Cardiac muscle cell (in vitro differentiated cells and primary cell): ENCODE measurements around the gene LMLN. TPM values are rescaled to one million over a fixed set of nuclear protein-coding genes. Genes with fewer than 3 reads are reported as not detected.

Source experiments
- DNase-seq, 2 donors: peaks; one replicate each; pipeline versions ENCODE4 v3.0.0 to v3.0.0-alpha.2; 2010 to 2017; ENCODE audit warnings: low read depth in 1 of 2, low spot score in 1 of 2
- H3K27ac ChIP-seq: fragments of 200-600 bp; sonication (generic); 2 replicates; pipeline ENCODE4 v1.5.1; 2016
- H3K27me3 ChIP-seq: fragments of 200-600 bp; sonication (generic); 2 replicates; pipeline ENCODE4 v1.6.0; 2016; ENCODE audit warnings: control low read depth
- H3K36me3 ChIP-seq: fragments of 200-600 bp; sonication (generic); 2 replicates; pipeline ENCODE4 v1.5.1; 2016; ENCODE audit warnings: control low read depth
- H3K4me1 ChIP-seq: fragments of 200-600 bp; sonication (generic); 2 replicates; pipeline ENCODE4 v1.8.1; 2017; ENCODE audit warnings: low read depth, mild to moderate bottlenecking, mixed run types
- H3K4me3 ChIP-seq: fragments of 200-600 bp; sonication (generic); 2 replicates; pipeline ENCODE4 v1.5.1; 2016; ENCODE audit warnings: mild to moderate bottlenecking
- H3K9me3 ChIP-seq: fragments of 200-600 bp; sonication (generic); 2 replicates; pipeline ENCODE4 v1.5.1; 2017; ENCODE audit warnings: low read depth, mild to moderate bottlenecking, control low read depth
- polyA plus RNA-seq: library from polyadenylated mRNA; unstranded; fragments of >200 nt; fragmentation: Nextera tagmentation; extraction: Ambion mirVana; gene quantifications from 2 replicates; pipeline ENCODE4 v1.2.1, GENCODE V29; 2016
- total RNA-seq: library from RNA; depleted of rRNA; stranded (reverse); fragments of >200 nt; gene quantifications from 2 replicates; pipeline ENCODE4 v1.2.3, GENCODE V29; 2016
- TF ChIP-seq, protein P1 (sequence below): IDR thresholded peaks from 2 replicates; pipeline ENCODE4 v1.5.1; 2012; ENCODE audit warnings: low read depth, mild to moderate bottlenecking, low read length

The LMLN gene
- total and polyA plus RNA-seq, 2 experiments from 2014 or later = 4.9 to 7.7 TPM

DNA sequence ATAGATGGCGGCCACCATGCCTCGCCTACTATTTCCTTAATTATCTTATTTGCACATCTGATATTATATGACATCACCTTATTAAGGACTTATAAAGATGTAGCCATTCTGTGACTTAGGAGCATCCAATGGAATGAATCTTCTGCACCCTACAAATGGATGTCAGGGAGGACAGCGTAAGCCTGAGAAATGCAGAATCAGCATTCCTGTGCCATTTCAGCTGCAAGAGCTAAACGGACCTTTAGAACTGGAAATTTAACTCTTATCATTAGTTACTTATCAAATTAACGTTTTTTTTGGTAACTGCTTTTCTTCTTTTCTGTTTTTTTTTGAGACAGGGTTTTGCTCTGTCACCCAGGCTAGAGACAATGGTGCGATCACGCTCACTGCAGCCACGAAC lies 65.6 kb downstream of the LMLN start:
- H3K36me3 ChIP-seq = no peaks in the 10 kb centered on the region
- DNase-seq = no peak
- no peaks in the 10 kb centered on the region for H3K9me3 ChIP-seq
- peaks cover 6% of the 10 kb centered on the region for H3K4me1 ChIP-seq
- H3K4me3 ChIP-seq = no peak overlapping the region
- TF ChIP-seq, protein P1, sequence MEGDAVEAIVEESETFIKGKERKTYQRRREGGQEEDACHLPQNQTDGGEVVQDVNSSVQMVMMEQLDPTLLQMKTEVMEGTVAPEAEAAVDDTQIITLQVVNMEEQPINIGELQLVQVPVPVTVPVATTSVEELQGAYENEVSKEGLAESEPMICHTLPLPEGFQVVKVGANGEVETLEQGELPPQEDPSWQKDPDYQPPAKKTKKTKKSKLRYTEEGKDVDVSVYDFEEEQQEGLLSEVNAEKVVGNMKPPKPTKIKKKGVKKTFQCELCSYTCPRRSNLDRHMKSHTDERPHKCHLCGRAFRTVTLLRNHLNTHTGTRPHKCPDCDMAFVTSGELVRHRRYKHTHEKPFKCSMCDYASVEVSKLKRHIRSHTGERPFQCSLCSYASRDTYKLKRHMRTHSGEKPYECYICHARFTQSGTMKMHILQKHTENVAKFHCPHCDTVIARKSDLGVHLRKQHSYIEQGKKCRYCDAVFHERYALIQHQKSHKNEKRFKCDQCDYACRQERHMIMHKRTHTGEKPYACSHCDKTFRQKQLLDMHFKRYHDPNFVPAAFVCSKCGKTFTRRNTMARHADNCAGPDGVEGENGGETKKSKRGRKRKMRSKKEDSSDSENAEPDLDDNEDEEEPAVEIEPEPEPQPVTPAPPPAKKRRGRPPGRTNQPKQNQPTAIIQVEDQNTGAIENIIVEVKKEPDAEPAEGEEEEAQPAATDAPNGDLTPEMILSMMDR = no peak
- no peak overlapping the region for H3K27ac ChIP-seq
- H3K27me3 ChIP-seq = no peaks in the 10 kb centered on the region

DNA sequence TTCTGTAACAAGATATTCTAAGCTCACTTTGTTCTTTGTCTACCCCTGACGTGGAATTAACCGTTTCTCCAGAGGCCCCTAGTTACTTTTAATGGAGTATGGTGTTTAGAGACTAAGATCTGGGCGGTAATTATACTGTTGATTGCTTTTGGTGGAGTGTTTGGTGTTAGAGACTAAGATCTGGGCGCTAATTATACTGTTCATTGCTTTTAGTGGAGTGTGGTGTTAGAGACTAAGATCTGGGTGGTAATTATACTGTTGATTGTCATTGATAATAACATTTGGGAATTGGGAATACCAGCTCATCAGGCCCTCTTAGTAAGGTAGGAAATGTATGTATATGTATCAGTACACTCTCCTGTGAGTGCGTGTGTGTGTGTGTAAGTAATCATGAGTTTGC lies 66.6 kb downstream of the LMLN start:
- TF ChIP-seq, protein P1 = no peak
- H3K4me1 ChIP-seq = peaks cover 15% of the 10 kb centered on the region
- DNase-seq = no peak
- no peak overlapping the region for H3K27ac ChIP-seq
- H3K36me3 ChIP-seq = no peaks in the 10 kb centered on the region
- no peak overlapping the region for H3K4me3 ChIP-seq
- H3K9me3 ChIP-seq = no peaks in the 10 kb centered on the region
- no peaks in the 10 kb centered on the region for H3K27me3 ChIP-seq

DNA sequence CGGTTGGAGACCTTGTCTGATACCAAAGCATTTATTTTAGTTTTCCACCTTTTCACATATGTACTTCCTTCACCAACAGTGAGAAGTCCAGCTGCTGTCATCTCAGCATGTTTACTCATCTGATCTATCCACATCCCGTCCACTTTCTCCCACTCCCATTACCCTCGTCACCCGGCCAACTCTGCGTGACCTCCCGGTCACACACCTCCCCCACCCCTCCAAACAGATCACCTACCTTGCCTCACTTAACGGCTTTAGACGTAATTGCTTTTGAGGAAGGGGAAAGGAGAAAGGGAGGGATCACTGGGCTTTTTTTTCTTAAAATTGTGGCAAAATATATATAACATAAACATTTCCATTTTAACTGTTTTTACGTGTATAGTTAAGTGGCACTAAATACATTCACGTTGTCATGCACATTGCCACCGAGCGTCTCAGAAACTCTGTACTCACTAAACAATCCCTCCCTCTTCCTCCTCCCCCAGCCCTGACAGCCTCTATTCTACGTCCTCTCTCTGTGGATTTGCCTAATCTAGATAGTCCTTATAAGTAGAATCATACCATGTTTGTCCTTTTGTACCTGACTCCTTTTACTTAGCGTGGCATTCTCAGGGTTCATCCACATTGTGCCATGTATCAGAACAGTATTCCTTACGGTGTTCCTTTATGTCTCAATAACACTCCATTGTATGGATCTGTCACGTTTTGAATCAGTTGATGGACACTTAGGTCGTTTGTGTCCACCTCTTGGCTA lies 67.2 kb downstream of the LMLN start:
- no peak overlapping the region for H3K4me3 ChIP-seq
- no peaks in the 10 kb centered on the region for H3K36me3 ChIP-seq
- DNase-seq = no peak
- H3K27me3 ChIP-seq = no peaks in the 10 kb centered on the region
- TF ChIP-seq, protein P1 = no peak
- no peaks in the 10 kb centered on the region for H3K9me3 ChIP-seq
- H3K4me1 ChIP-seq = peaks cover 21% of the 10 kb centered on the region
- no peak overlapping the region for H3K27ac ChIP-seq

DNA sequence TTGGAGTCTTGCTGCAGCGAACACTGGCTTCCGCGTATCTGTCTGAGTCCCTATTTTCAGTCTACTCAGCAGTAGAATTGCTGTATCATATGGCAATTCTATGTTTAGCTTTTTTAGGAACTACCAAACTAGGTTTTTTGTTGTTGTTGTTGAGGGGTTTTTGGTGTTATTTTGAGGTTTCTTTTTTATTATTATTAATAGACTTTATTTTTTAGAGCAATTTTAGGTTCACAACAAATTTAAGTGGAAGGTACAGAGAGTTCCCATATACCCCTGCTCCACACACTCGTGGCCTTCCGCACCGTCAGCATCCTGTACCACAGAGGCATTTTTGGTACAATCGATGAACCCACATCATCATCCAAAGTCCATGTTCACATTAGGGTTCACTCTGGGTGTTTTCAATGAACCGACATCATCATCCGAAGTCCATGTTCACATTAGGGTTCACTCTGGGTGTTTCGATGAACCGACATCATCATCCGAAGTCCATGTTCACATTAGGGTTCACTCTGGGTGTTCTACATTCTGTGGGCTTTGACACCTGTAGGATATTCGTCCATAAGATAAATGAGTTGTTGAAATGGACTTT lies 67.9 kb downstream of the LMLN start:
- no peak overlapping the region for H3K27ac ChIP-seq
- H3K9me3 ChIP-seq = no peaks in the 10 kb centered on the region
- no peak overlapping the region for H3K4me3 ChIP-seq
- TF ChIP-seq, protein P1 = no peak
- DNase-seq = no peak
- H3K4me1 ChIP-seq = peaks cover 27% of the 10 kb centered on the region
- no peaks in the 10 kb centered on the region for H3K36me3 ChIP-seq
- no peaks in the 10 kb centered on the region for H3K27me3 ChIP-seq

DNA sequence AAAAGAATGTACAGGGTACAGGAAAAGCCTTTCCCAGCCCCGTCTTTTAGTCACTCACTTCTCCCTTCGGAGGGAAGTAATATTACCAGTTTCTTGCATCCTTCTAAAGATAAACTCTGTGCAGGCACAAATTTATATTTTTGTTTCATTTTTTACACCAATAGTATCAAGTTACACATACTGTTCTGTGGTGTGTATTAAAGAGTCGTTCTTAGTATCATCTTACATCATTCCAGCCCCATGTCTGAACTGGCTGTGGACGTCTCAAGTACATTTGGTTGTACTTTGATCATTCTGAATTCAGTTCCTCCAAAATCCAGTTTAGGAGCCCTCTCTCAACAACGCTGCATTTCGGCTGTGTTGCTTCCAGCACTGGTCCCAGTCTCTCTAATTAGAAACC lies 68.7 kb downstream of the LMLN start:
- Histone ChIP-seq H3K36me3 (no peaks in the 10 kb centered on the region), H3K9me3 (no peaks in the 10 kb centered on the region), H3K27me3 (no peaks in the 10 kb centered on the region), H3K4me1 (peaks cover 33% of the 10 kb centered on the region), H3K4me3 (no peak overlapping the region), H3K27ac (no peak overlapping the region)
- TF ChIP-seq, protein P1 = no peak
- peak in 1 of 2 donors; percentile 49 for DNase-seq
